ENCODE measurements around the gene ADAM12.

The ADAM12 gene

GRCh38 chr10:126408953-126409641 is 20.8 kb upstream of the ADAM12 start:
- TF ChIP-seq CTCF (IDR thresholded peaks at IDR 0.05; ENCODE audit: low read depth, low read length, poor library complexity, severe bottlenecking) (no peak), EZH2phosphoT487 (IDR thresholded peaks at IDR 0.05; ENCODE audit: borderline replicate concordance, low read length) (no peak)

GRCh38 chr10:126407831-126408230 is 19.6 kb upstream of the ADAM12 start:
- Histone ChIP-seq H3K9me3 (ENCODE audit: control insufficient read depth, insufficient read depth, low read length) (no peaks in the 10 kb centered on the region), H3K4me3 (ENCODE audit: low read length) (no peak overlapping the region), H3K27ac (ENCODE audit: low read depth, low read length) (no peak overlapping the region), H3K27me3 (ENCODE audit: control insufficient read depth, low read length) (no peaks in the 10 kb centered on the region), H4K20me1 (ENCODE audit: control insufficient read depth, insufficient read depth, low read depth, low read length) (no peaks in the 10 kb centered on the region), H3K4me1 (ENCODE audit: control insufficient read depth, low read length) (no peaks in the 10 kb centered on the region), H3K79me2 (ENCODE audit: control insufficient read depth, low read length) (no peaks in the 10 kb centered on the region), H3K4me2 (ENCODE audit: low read length) (no peak overlapping the region), H3F3A (ENCODE audit: control insufficient read depth, insufficient read depth) (no peaks in the 10 kb centered on the region), H3K9me2 (replicated peaks; ENCODE audit: control insufficient read depth, low read length) (no peaks in the 10 kb centered on the region), H3K36me3 (ENCODE audit: control insufficient read depth, low read length) (no peaks in the 10 kb centered on the region)
- TF ChIP-seq CTCF (IDR thresholded peaks at IDR 0.05; ENCODE audit: low read depth, low read length, poor library complexity, severe bottlenecking) (no peak), EZH2phosphoT487 (IDR thresholded peaks at IDR 0.05; ENCODE audit: borderline replicate concordance, low read length) (no peak)

More at GRCh38 chr10:126408953-126409641, 20.8 kb upstream of the ADAM12 start:
- no peak overlapping the region for H3K4me3 ChIP-seq (ENCODE audit: low read length)
- H3K27ac ChIP-seq (ENCODE audit: low read depth, low read length): no peak overlapping the region
- no peaks in the 10 kb centered on the region for H3K9me3 ChIP-seq (ENCODE audit: control insufficient read depth, insufficient read depth, low read length)
- H3K36me3 ChIP-seq (ENCODE audit: control insufficient read depth, low read length): no peaks in the 10 kb centered on the region
- no peak overlapping the region for H3K4me2 ChIP-seq (ENCODE audit: low read length)
- H3K79me2 ChIP-seq (ENCODE audit: control insufficient read depth, low read length): no peaks in the 10 kb centered on the region
- no peaks in the 10 kb centered on the region for H3K9me2 ChIP-seq (replicated peaks; ENCODE audit: control insufficient read depth, low read length)
- no peaks in the 10 kb centered on the region for H4K20me1 ChIP-seq (ENCODE audit: control insufficient read depth, insufficient read depth, low read depth, low read length)
- no peaks in the 10 kb centered on the region for H3K27me3 ChIP-seq (ENCODE audit: control insufficient read depth, low read length)
- no peaks in the 10 kb centered on the region for H3K4me1 ChIP-seq (ENCODE audit: control insufficient read depth, low read length)
- H3F3A ChIP-seq (ENCODE audit: control insufficient read depth, insufficient read depth): no peaks in the 10 kb centered on the region

- Histone ChIP-seq H3K4me1 (ENCODE audit: control insufficient read depth, low read length) (no peaks in the 10 kb centered on the region), H3K9me3 (ENCODE audit: control insufficient read depth, insufficient read depth, low read length) (no peaks in the 10 kb centered on the region), H3K36me3 (ENCODE audit: control insufficient read depth, low read length) (no peaks in the 10 kb centered on the region), H3K4me2 (ENCODE audit: low read length) (no peak overlapping the region), H3K4me3 (ENCODE audit: low read length) (no peak overlapping the region), H4K20me1 (ENCODE audit: control insufficient read depth, insufficient read depth, low read depth, low read length) (no peaks in the 10 kb centered on the region), H3K79me2 (ENCODE audit: control insufficient read depth, low read length) (no peaks in the 10 kb centered on the region), H3K27ac (ENCODE audit: low read depth, low read length) (no peak overlapping the region), H3K9me2 (replicated peaks; ENCODE audit: control insufficient read depth, low read length) (no peaks in the 10 kb centered on the region), H3F3A (ENCODE audit: control insufficient read depth, insufficient read depth) (no peaks in the 10 kb centered on the region), H3K27me3 (ENCODE audit: control insufficient read depth, low read length) (no peaks in the 10 kb centered on the region)
- TF ChIP-seq EZH2phosphoT487 (IDR thresholded peaks at IDR 0.05; ENCODE audit: borderline replicate concordance, low read length) (no peak), CTCF (IDR thresholded peaks at IDR 0.05; ENCODE audit: low read depth, low read length, poor library complexity, severe bottlenecking) (no peak)
Observed at GRCh38 chr10:126405239-126405775, 17.0 kb upstream of the ADAM12 start.

Measured in DOHH2 (cell line).